Stimulated activated CD8-positive, alpha-beta memory T cell treated with anti-CD3 and anti-CD28 coated beads, Interleukin-15, amount 100 ng/mL, for 24 hours (primary cell): ENCODE results near the gene CEP120.

ENCODE experiments used
- DNase-seq: peaks from one replicate; pipeline ENCODE4 v3.0.0-alpha.2; 2020; ENCODE audit warnings: low read depth

Gene CEP120

GRCh38 chr5:123299136-123299535 is 124.1 kb downstream of the CEP120 start:
- DNase-seq, result no peak

GRCh38 chr5:123298335-123299030 is 124.7 kb downstream of the CEP120 start:
- DNase-seq, result no peak

GRCh38 chr5:123297866-123298265 is 125.3 kb downstream of the CEP120 start:
- DNase-seq, result no peak

- DNase-seq, result no peak
Measured at GRCh38 chr5:123297198-123297831, 125.9 kb downstream of the CEP120 start.
